SU-DHL-6 (cell line): Measurements from ENCODE around the gene DACT1.

ENCODE experiments used
- CTCF ChIP-seq: fragments of 200-600 bp; sonication (generic); IDR thresholded peaks from one replicate; pipeline ENCODE4 v1.5.1; 2017; ENCODE audit warnings: antibody characterized with exemption, mild to moderate bottlenecking, low read length, moderate library complexity; ENCODE audit not compliant: insufficient read depth, poor library complexity, severe bottlenecking
- EZH2phosphoT487 ChIP-seq: fragments of 200-600 bp; sonication (generic), shearing (Covaris generic); conservative IDR thresholded peaks from 2 replicates; pipeline ENCODE4 v1.6.1; 2018; ENCODE audit warnings: mild to moderate bottlenecking, antibody characterized with exemption, low read length, moderate library complexity, mixed read lengths

GRCh38 chr14:58646479-58646878 is 8.7 kb downstream of the DACT1 start:
- TF ChIP-seq CTCF, result no peak
- TF ChIP-seq EZH2phosphoT487, result no peak
